Chondrocyte (in vitro differentiated cells): ENCODE measurements around the gene SKOR1. TPM values are rescaled to one million over a fixed set of nuclear protein-coding genes. Genes with fewer than 3 reads are reported as not detected.
A peak's percentile ranks its signal among the peaks of the same experiment; 100 is the strongest.

Experiments
- DNase-seq: peaks from one replicate; pipeline ENCODE4 v3.0.0; 2021; ENCODE audit warnings: mixed read lengths, low spot score
- H3K27ac Mint-ChIP-seq: one replicate; pipeline ENCODE4 v1.8.0; 2021; ENCODE audit warnings: mild to moderate bottlenecking, moderate library complexity, mixed read lengths; ENCODE audit not compliant: unreplicated experiment
- H3K27me3 Mint-ChIP-seq: 2 replicates; pipeline ENCODE4 v1.8.0; 2021; ENCODE audit warnings: low read depth, mixed read lengths
- H3K36me3 Mint-ChIP-seq: 2 replicates; pipeline ENCODE4 v1.8.0; 2021; ENCODE audit warnings: low read depth, mixed read lengths
- H3K4me1 Mint-ChIP-seq: 2 replicates; pipeline ENCODE4 v1.8.0; 2021; ENCODE audit warnings: low read depth, mild to moderate bottlenecking, mixed read lengths
- H3K4me3 Mint-ChIP-seq: one replicate; pipeline ENCODE4 v1.8.0; 2021; ENCODE audit warnings: mild to moderate bottlenecking, moderate library complexity, mixed read lengths; ENCODE audit not compliant: unreplicated experiment
- H3K9me3 Mint-ChIP-seq: 2 replicates; pipeline ENCODE4 v1.8.0; 2021; ENCODE audit warnings: low read depth, mixed read lengths
- total RNA-seq: library from RNA; stranded (reverse); gene quantifications from 3 replicates; pipeline ENCODE4 v1.2.1, GENCODE V29; 2021
- TF ChIP-seq, protein P1 (sequence below): fragments of 200-600 bp; sonication (generic); IDR thresholded peaks from 2 replicates; pipeline ENCODE4 v1.5.0; 2021; ENCODE audit warnings: antibody characterized with exemption, mild to moderate bottlenecking, moderate library complexity

SKOR1 gene
- total RNA-seq, 1 donor from 2014 or later = 0.22 TPM

DNA sequence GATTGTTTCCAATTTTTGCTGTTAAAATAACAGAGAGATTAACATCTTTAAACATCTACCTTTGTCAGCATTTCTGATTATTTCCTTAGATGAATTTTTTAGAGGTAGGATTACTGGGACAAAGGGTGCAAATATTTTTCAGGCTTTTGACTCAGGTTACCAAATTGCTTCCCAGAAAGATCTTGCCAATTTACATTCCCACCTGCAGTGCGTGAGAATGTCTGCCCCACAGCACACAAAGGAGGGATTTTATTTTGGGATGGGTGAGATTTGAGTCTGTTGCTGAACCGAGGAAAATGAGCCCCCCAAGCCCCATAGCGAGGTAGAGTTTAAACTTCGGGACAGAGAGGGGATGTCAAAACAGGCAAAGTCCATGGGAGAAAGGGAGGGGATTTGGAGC lies 40.5 kb downstream of the SKOR1 start:
- no peaks in the 10 kb centered on the region for H3K36me3 Mint-ChIP-seq
- H3K27ac Mint-ChIP-seq = peak overlapping the region; percentile 92
- TF ChIP-seq, protein P1, sequence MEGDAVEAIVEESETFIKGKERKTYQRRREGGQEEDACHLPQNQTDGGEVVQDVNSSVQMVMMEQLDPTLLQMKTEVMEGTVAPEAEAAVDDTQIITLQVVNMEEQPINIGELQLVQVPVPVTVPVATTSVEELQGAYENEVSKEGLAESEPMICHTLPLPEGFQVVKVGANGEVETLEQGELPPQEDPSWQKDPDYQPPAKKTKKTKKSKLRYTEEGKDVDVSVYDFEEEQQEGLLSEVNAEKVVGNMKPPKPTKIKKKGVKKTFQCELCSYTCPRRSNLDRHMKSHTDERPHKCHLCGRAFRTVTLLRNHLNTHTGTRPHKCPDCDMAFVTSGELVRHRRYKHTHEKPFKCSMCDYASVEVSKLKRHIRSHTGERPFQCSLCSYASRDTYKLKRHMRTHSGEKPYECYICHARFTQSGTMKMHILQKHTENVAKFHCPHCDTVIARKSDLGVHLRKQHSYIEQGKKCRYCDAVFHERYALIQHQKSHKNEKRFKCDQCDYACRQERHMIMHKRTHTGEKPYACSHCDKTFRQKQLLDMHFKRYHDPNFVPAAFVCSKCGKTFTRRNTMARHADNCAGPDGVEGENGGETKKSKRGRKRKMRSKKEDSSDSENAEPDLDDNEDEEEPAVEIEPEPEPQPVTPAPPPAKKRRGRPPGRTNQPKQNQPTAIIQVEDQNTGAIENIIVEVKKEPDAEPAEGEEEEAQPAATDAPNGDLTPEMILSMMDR = no peak
- peak overlapping the region; percentile 47 for H3K4me3 Mint-ChIP-seq
- H3K27me3 Mint-ChIP-seq = no peaks in the 10 kb centered on the region
- H3K4me1 Mint-ChIP-seq = peaks cover 41% of the 10 kb centered on the region
- peaks cover 5% of the 10 kb centered on the region for H3K9me3 Mint-ChIP-seq
- no peak for DNase-seq

DNA sequence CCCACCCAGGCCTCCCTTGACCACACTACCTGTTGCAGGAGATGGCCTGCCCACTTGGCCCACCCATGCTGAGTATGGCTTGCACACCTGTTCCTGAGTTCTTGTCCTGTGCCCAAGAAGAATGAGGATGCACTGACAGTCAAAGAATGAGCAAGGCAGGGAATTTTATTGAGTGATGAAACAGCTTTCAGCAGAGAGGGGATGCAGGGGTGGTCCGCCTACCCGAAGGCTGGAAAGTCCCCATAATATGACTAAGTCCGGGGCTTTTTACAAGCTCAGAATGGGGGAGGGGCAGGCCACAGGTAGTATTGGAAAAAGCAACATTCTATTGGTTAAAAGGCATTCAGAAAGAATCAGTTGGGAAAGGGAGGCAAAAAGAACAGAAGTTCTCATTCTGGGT lies 44.4 kb downstream of the SKOR1 start:
- peaks cover 2% of the 10 kb centered on the region for H3K36me3 Mint-ChIP-seq
- H3K27ac Mint-ChIP-seq = no peak overlapping the region
- TF ChIP-seq, protein P1 = no peak
- H3K4me1 Mint-ChIP-seq = peaks cover 17% of the 10 kb centered on the region
- H3K27me3 Mint-ChIP-seq = no peaks in the 10 kb centered on the region
- H3K9me3 Mint-ChIP-seq = peaks cover 27% of the 10 kb centered on the region
- no peak overlapping the region for H3K4me3 Mint-ChIP-seq
- DNase-seq = no peak

DNA sequence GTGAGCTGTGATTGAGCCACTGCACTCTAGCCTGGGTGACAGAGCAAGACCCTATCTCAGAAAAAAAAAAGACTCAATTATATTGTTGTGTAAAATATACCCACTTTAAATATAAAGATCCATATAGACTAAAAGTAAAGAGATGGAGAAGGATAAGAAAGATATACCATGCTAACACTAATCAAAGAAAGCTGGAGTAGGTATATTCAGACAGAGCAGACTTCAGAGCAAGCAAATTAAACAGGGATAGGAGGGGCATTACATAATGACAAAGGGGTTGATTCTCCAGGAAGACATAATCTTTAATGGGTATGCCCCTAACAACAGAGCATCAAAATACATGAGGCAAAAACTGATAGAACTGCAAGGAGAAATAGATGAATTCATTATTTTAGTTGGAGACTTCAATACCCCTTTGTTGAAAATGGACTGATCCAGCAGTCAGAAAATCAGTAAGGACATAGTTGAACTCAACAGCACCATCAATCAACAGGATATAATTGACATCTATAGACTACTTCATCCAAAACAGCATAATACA lies 45.6 kb downstream of the SKOR1 start:
- Mint-ChIP-seq H3K27me3 (no peaks in the 10 kb centered on the region), H3K9me3 (peaks cover 27% of the 10 kb centered on the region), H3K36me3 (peaks cover 2% of the 10 kb centered on the region), H3K27ac (no peak overlapping the region), H3K4me3 (no peak overlapping the region), H3K4me1 (peaks cover 4% of the 10 kb centered on the region)
- no peak for DNase-seq
- TF ChIP-seq, protein P1 = no peak

DNA sequence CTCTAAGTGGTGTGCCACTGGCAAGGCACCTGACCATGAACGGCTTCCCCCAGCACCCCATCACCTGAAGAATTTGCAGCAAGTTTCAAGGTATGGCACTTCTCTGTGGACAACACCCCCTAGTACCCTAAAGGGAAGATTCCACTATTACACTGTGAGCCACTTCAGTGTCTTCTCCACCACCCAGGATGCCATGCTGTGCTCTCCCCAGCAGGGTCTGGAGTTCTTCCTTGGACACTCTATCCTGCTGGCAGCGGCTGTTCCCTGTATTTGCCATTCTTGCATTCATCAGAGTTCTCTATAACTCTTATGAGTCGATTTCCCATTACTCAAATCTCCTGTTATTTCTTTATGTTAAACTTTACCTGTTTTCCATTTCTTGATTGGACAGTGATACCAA lies 48.5 kb downstream of the SKOR1 start:
- Mint-ChIP-seq H3K4me3 (no peak overlapping the region), H3K9me3 (peaks cover 27% of the 10 kb centered on the region), H3K27me3 (no peaks in the 10 kb centered on the region), H3K27ac (no peak overlapping the region), H3K36me3 (peaks cover 2% of the 10 kb centered on the region), H3K4me1 (no peaks in the 10 kb centered on the region)
- DNase-seq = no peak
- TF ChIP-seq, protein P1 = no peak

DNA sequence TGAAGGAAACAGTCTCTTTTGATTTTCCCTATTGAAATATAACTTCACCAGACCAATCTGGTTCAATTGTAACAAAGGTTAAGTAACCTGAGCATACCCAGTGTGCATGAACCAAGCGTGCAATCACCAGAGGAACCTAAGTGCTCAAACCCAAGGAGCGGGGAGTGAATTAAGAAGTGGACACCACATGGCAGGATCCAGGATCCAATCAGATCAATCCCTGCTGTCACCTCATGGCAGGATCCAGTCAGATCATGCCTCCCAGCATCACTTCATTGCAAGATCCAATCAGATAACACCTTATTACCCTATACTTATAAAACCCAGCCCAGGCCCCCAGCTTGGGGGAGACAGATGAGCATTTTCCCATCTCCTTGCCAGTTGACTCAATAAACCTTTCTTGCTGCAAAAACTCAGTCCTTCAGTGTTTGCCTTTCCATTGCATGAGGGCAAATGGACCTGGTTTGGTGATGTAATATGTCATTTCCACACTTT lies 53.5 kb downstream of the SKOR1 start:
- H3K9me3 Mint-ChIP-seq = peaks cover 6% of the 10 kb centered on the region
- no peak overlapping the region for H3K4me3 Mint-ChIP-seq
- no peak for DNase-seq
- TF ChIP-seq, protein P1 = no peak
- no peaks in the 10 kb centered on the region for H3K27me3 Mint-ChIP-seq
- H3K36me3 Mint-ChIP-seq = no peaks in the 10 kb centered on the region
- no peak overlapping the region for H3K27ac Mint-ChIP-seq
- peaks cover 28% of the 10 kb centered on the region for H3K4me1 Mint-ChIP-seq
